Ishikawa (cell line): ENCODE results near the gene METRNL.

Source experiments
- CEBPB ChIP-seq: IDR thresholded peaks from 2 replicates; pipeline ENCODE4 v1.6.1; 2012
- CREB1 ChIP-seq: IDR thresholded peaks from 2 replicates; pipeline ENCODE4 v1.6.1; 2012; ENCODE audit warnings: low read depth
- EGR1 ChIP-seq: IDR thresholded peaks from 2 replicates; pipeline ENCODE4 v1.6.1; 2012
- EP300 ChIP-seq: IDR thresholded peaks from 2 replicates; pipeline ENCODE4 v1.6.1; 2012; ENCODE audit warnings: borderline replicate concordance
- FOXM1 ChIP-seq: IDR thresholded peaks from 2 replicates; pipeline ENCODE4 v1.6.1; 2012; ENCODE audit warnings: low read depth, borderline replicate concordance
- NFIC ChIP-seq: IDR thresholded peaks from 2 replicates; pipeline ENCODE4 v1.6.1; 2012
- RAD21 ChIP-seq: IDR thresholded peaks from 2 replicates; pipeline ENCODE4 v1.6.1; 2012; ENCODE audit warnings: low read depth
- TAF1 ChIP-seq: IDR thresholded peaks from 2 replicates; pipeline ENCODE4 v1.6.1; 2012; ENCODE audit warnings: low read depth, mild to moderate bottlenecking
- TCF12 ChIP-seq: IDR thresholded peaks from 2 replicates; pipeline ENCODE4 v1.6.1; 2012; ENCODE audit warnings: low read depth
- TEAD4 ChIP-seq: IDR thresholded peaks from 2 replicates; pipeline ENCODE4 v1.6.1; 2012
- YY1 ChIP-seq: IDR thresholded peaks from 2 replicates; pipeline ENCODE4 v1.6.1; 2012; ENCODE audit warnings: low read depth
- ZBTB7A ChIP-seq: IDR thresholded peaks from 2 replicates; pipeline ENCODE4 v1.6.1; 2012; ENCODE audit warnings: low read depth
- TF ChIP-seq, protein P1 (sequence below): IDR thresholded peaks from 2 replicates; pipeline ENCODE4 v1.6.1; 2012
- TF ChIP-seq, protein P2 (sequence below): IDR thresholded peaks from 2 replicates; pipeline ENCODE4 v1.6.1; 2012
- TF ChIP-seq, protein P3 (sequence below): IDR thresholded peaks from 2 replicates; pipeline ENCODE4 v1.6.1; 2012; ENCODE audit warnings: low read depth, mild to moderate bottlenecking

Gene METRNL

DNA sequence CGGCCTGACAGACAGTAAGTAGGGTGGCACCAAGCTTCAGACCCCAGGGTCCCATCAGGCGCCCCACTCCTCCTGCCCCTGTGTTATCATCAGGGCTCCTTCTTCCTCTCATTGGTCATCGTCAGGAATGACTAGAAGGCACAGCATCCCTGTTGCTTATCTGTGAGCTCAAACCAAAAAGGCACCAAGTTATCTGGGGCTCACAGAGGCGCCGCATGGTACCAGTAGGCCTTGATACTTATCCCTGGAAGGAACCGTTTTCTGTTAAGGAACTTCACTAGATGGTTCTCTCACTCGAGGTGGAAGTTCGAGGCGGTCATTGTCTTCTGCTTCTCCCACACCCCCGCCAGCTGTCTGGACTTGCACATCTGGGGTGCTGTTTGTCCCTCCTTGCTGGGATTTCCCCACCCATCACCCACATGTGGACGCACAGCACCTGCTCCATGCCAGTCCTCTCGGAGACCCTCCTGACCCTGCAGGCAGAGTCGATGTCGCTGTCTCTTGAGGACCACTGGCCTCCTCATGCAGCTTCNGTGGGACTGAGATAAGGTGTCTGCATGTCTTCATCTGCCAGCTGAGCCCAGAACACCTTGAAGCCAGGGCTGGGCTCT is 52.1 kb downstream of the METRNL start:
- TF ChIP-seq ZBTB7A = no peak
- no peak for TF ChIP-seq EGR1

DNA sequence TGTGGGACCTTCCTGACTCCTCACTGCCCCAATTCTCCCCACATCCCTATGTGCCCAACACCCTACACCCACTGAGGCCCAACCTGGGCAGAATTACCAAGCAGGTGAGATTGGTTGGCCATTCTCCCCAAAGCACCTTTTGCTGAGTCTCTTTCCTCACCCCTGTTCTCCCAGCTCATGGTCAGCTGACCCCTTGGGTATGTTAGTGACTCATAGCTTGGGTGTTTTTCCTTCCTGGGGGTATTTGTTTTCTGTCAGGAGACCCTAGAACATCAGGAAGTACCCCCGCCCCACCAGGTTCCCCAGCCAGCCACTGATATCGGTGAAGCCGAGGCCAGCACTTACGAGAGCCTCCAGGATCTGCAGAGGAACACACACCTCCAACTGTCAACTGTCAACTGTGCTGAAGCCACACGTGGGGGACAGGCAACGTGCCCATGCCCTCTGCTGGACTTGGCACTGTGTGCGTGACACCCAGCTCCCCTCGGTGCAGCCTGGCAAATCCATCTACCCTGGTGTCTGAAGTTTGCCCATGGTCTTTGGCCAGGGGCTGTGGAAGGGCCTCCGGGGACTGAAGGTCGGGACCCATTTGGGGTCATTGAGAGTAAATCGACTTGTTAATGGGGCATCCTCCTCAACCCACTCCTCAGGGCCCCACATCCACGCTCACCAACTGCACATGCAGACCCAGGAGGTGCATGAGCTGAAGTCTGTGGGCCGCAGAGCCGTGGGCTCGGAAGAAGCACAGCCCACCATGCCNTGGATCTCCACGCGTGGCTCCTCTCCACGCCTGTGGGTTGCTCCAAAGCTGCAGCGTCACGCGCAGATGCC is 53.1 kb downstream of the METRNL start:
- TF ChIP-seq, protein P1, sequence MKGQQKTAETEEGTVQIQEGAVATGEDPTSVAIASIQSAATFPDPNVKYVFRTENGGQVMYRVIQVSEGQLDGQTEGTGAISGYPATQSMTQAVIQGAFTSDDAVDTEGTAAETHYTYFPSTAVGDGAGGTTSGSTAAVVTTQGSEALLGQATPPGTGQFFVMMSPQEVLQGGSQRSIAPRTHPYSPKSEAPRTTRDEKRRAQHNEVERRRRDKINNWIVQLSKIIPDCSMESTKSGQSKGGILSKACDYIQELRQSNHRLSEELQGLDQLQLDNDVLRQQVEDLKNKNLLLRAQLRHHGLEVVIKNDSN = peak; percentile 39; the same call in 1 of the 2 replicates
- TF ChIP-seq TCF12 (no peak), EP300 (no peak), FOXM1 (no peak), EGR1 (no peak), NFIC (no peak), ZBTB7A (no peak)
- TF ChIP-seq, protein P2, sequence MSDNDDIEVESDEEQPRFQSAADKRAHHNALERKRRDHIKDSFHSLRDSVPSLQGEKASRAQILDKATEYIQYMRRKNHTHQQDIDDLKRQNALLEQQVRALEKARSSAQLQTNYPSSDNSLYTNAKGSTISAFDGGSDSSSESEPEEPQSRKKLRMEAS = no peak

DNA sequence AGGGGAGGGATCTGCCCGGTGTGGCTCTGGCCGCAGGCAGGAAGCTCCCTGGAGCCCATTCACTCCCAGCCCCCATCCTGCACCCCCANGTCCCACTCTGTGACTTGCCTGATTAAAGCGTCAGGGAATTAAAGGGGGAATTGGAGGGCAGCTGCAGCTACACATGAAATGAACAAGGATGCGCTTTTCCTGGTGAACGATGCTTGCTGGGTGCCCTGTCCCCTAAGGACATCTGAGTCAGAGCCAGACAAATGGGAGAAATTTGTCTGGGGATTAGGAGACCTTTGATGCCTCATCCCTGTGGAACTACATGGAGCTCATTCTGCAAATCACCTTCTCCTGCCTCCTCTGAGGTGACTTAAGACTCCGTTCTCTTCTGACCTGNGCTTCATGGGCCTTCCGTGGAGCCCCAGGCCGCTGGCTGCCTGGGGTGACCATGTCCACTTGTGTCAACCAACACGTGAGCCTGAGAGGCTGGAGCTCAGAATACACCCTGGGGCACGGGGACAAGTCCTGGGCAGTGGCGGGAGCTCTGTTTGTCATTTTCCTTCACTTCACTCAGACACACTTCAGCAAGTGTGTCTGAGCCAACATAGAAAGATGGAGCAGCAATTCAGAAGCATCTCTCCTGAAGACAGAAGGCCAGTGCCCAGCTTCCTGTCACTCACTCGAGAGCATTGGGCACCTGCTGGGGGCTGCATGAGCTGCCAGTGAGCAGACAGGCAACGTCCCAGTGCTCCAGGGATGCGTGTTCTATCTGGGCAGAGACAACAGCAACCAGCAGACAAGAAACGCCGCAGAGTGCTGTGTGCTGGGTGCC is 54.1 kb downstream of the METRNL start:
- TF ChIP-seq, protein P2 = no peak
- TF ChIP-seq RAD21 (no peak), TEAD4 (no peak), TAF1 (no peak), EGR1 (no peak), YY1 (no peak), ZBTB7A (no peak), EP300 (no peak), CREB1 (no peak), FOXM1 (no peak), NFIC (no peak), CEBPB (no peak), TCF12 (no peak)
- TF ChIP-seq, protein P1 = no peak
- TF ChIP-seq, protein P3, sequence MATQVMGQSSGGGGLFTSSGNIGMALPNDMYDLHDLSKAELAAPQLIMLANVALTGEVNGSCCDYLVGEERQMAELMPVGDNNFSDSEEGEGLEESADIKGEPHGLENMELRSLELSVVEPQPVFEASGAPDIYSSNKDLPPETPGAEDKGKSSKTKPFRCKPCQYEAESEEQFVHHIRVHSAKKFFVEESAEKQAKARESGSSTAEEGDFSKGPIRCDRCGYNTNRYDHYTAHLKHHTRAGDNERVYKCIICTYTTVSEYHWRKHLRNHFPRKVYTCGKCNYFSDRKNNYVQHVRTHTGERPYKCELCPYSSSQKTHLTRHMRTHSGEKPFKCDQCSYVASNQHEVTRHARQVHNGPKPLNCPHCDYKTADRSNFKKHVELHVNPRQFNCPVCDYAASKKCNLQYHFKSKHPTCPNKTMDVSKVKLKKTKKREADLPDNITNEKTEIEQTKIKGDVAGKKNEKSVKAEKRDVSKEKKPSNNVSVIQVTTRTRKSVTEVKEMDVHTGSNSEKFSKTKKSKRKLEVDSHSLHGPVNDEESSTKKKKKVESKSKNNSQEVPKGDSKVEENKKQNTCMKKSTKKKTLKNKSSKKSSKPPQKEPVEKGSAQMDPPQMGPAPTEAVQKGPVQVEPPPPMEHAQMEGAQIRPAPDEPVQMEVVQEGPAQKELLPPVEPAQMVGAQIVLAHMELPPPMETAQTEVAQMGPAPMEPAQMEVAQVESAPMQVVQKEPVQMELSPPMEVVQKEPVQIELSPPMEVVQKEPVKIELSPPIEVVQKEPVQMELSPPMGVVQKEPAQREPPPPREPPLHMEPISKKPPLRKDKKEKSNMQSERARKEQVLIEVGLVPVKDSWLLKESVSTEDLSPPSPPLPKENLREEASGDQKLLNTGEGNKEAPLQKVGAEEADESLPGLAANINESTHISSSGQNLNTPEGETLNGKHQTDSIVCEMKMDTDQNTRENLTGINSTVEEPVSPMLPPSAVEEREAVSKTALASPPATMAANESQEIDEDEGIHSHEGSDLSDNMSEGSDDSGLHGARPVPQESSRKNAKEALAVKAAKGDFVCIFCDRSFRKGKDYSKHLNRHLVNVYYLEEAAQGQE = no peak

DNA sequence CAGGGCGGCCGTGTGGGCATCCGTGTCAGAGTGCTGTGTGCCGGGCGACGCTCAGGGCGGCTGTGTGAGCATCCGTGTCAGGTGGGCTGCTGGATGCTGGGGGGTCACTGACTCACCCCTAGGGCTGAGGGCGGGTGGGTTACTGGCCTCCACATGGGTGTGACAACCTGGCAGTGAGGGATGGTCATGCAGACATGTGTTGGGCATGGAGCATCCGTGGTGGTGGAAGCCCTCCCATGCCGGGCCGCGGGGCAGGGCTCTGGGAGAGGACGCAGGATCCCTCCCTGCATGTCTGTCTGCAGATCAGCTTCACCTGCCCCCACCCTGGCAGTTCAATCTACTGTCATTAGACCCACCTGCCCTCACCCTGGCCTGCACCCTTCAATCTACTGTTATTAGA is 56.3 kb downstream of the METRNL start:
- TF ChIP-seq, protein P1 = no peak
- TF ChIP-seq RAD21 (no peak), TAF1 (no peak), CREB1 (no peak), EP300 (no peak), YY1 (no peak), TCF12 (no peak), CEBPB (no peak), FOXM1 (no peak), EGR1 (no peak), NFIC (no peak), ZBTB7A (no peak), TEAD4 (no peak)
- TF ChIP-seq, protein P2 = no peak
- TF ChIP-seq, protein P3 = no peak

DNA sequence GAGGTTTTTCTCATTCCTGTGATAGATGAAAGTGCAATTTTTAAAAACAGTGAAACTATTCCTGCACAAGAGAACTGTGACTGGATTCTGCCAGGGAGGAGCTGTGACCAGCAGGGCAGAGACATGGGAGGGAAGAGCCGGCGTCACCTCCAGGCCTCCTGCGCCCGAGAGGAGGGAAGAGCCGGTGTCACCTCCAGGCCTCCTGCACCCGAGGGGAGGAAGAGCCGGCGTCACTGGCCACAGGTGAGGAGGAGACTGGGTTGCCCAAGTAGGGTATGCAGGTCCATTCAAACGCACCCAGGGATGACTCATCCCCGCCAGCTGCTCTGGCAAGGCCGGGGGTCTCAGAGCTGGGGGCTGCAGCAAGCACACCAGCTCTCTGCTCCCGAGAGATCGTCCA is 56.7 kb downstream of the METRNL start:
- TF ChIP-seq TCF12 (no peak), CREB1 (no peak), EP300 (no peak), NFIC (no peak), TAF1 (no peak), FOXM1 (no peak), EGR1 (no peak), TEAD4 (no peak), RAD21 (no peak), YY1 (no peak), CEBPB (no peak), ZBTB7A (no peak)
- TF ChIP-seq, protein P2 = no peak
- TF ChIP-seq, protein P3 = no peak
- TF ChIP-seq, protein P1 = no peak
